ENCODE results near the gene ITGBL1. TPM values are rescaled to one million over a fixed set of nuclear protein-coding genes. Genes with fewer than 3 reads are reported as not detected.

ITGBL1 gene
- total and polyA plus RNA-seq, 5 donors: 5.8 to 11.2 (median 7.4) TPM

- no peak for DNase-seq
- H3K27me3 ChIP-seq (ENCODE audit: control insufficient read depth, insufficient read depth): no peaks in the 10 kb centered on the region
- intact Hi-C loops (cut with DNase I): no loop called here
- 73% methylated on average over 1 of the region's 1 CpG for WGBS
- no peaks in the 10 kb centered on the region for H3K9me3 ChIP-seq (ENCODE audit: control insufficient read depth, low read length)
- H3K4me3 ChIP-seq (ENCODE audit: low read length): no peak overlapping the region
- peaks cover 3% of the 10 kb centered on the region for H3K4me1 ChIP-seq (ENCODE audit: control insufficient read depth, insufficient read depth, low read length)
- no peak overlapping the region for H3K27ac ChIP-seq (ENCODE audit: low read length)
- ATAC-seq: peak; percentile 48 to 86
Observed at GRCh38 chr13:101486708-101487437, 34.4 kb downstream of the ITGBL1 start.

- intact Hi-C loops (cut with DNase I): no loop called here
- ATAC-seq (no peak), DNase-seq (no peak)
- H3K27ac ChIP-seq (ENCODE audit: low read length): peak overlapping the region; percentile 81
- no peaks in the 10 kb centered on the region for H3K9me3 ChIP-seq (ENCODE audit: control insufficient read depth, low read length)
- no peaks in the 10 kb centered on the region for H3K27me3 ChIP-seq (ENCODE audit: control insufficient read depth, insufficient read depth)
- H3K4me3 ChIP-seq (ENCODE audit: low read length): no peak overlapping the region
- 88% methylated on average over 4 of the region's 4 CpGs for WGBS
- H3K4me1 ChIP-seq (ENCODE audit: control insufficient read depth, insufficient read depth, low read length): peaks cover 3% of the 10 kb centered on the region
Observed at GRCh38 chr13:101487438-101487830, 35.0 kb downstream of the ITGBL1 start.

- H3K4me3 ChIP-seq (ENCODE audit: low read length): no peak overlapping the region
- H3K4me1 ChIP-seq (ENCODE audit: control insufficient read depth, insufficient read depth, low read length): peaks cover 3% of the 10 kb centered on the region
- no peak overlapping the region for H3K27ac ChIP-seq (ENCODE audit: low read length)
- H3K9me3 ChIP-seq (ENCODE audit: control insufficient read depth, low read length): no peaks in the 10 kb centered on the region
- DNase-seq (peak in 1 of 3 donors; percentile 25), ATAC-seq (no peak)
- no peaks in the 10 kb centered on the region for H3K27me3 ChIP-seq (ENCODE audit: control insufficient read depth, insufficient read depth)
- intact Hi-C loops (cut with DNase I): no loop called here
- 86% methylated on average over 1 of the region's 1 CpG for WGBS
Observed at GRCh38 chr13:101488734-101489133, 36.3 kb downstream of the ITGBL1 start.

- Histone ChIP-seq H3K4me1 (ENCODE audit: control insufficient read depth, insufficient read depth, low read length) (peaks cover 3% of the 10 kb centered on the region), H3K9me3 (ENCODE audit: control insufficient read depth, low read length) (no peaks in the 10 kb centered on the region), H3K27ac (ENCODE audit: low read length) (peak overlapping the region; percentile 52), H3K4me3 (ENCODE audit: low read length) (no peak overlapping the region), H3K27me3 (ENCODE audit: control insufficient read depth, insufficient read depth) (no peaks in the 10 kb centered on the region)
- DNase-seq: no peak
- 72% methylated on average over 3 of the region's 3 CpGs for WGBS
- intact Hi-C loops (cut with DNase I): no loop called here
- ATAC-seq: no peak
Observed at GRCh38 chr13:101489643-101490405, 37.3 kb downstream of the ITGBL1 start.

GRCh38 chr13:101490406-101491015, 38.0 kb downstream of the ITGBL1 start:
- Histone ChIP-seq H3K4me3 (ENCODE audit: low read length) (no peak overlapping the region), H3K4me1 (ENCODE audit: control insufficient read depth, insufficient read depth, low read length) (peaks cover 3% of the 10 kb centered on the region), H3K9me3 (ENCODE audit: control insufficient read depth, low read length) (no peaks in the 10 kb centered on the region), H3K27ac (ENCODE audit: low read length) (no peak overlapping the region), H3K27me3 (ENCODE audit: control insufficient read depth, insufficient read depth) (no peaks in the 10 kb centered on the region)
- DNase-seq: no peak
- no peak for ATAC-seq
- intact Hi-C loops (cut with DNase I): no loop called here

- Histone ChIP-seq H3K27ac (ENCODE audit: low read length) (no peak overlapping the region), H3K27me3 (ENCODE audit: control insufficient read depth, insufficient read depth) (no peaks in the 10 kb centered on the region), H3K4me1 (ENCODE audit: control insufficient read depth, insufficient read depth, low read length) (peaks cover 3% of the 10 kb centered on the region), H3K4me3 (ENCODE audit: low read length) (no peak overlapping the region), H3K9me3 (ENCODE audit: control insufficient read depth, low read length) (no peaks in the 10 kb centered on the region)
- 82% methylated on average over 3 of the region's 3 CpGs for WGBS
- DNase-seq (no peak), ATAC-seq (no peak)
- intact Hi-C loops (cut with DNase I): no loop called here
Observed at GRCh38 chr13:101492251-101492910, 39.9 kb downstream of the ITGBL1 start.

GRCh38 chr13:101493541-101493940, 41.1 kb downstream of the ITGBL1 start:
- 60% methylated on average over 3 of the region's 3 CpGs for WGBS
- Histone ChIP-seq H3K27ac (ENCODE audit: low read length) (no peak overlapping the region), H3K4me3 (ENCODE audit: low read length) (no peak overlapping the region), H3K27me3 (ENCODE audit: control insufficient read depth, insufficient read depth) (no peaks in the 10 kb centered on the region), H3K9me3 (ENCODE audit: control insufficient read depth, low read length) (no peaks in the 10 kb centered on the region), H3K4me1 (ENCODE audit: control insufficient read depth, insufficient read depth, low read length) (no peaks in the 10 kb centered on the region)
- ATAC-seq: no peak
- intact Hi-C loops (cut with DNase I): no loop called here
- DNase-seq: no peak

GRCh38 chr13:101499406-101499805, 46.9 kb downstream of the ITGBL1 start:
- ATAC-seq (no peak), DNase-seq (no peak)
- H3K27me3 ChIP-seq (ENCODE audit: control insufficient read depth, insufficient read depth): no peaks in the 10 kb centered on the region
- H3K4me1 ChIP-seq (ENCODE audit: control insufficient read depth, insufficient read depth, low read length): peaks cover 2% of the 10 kb centered on the region
- WGBS: 91% methylated on average over 2 of the region's 2 CpGs
- no peak overlapping the region for H3K27ac ChIP-seq (ENCODE audit: low read length)
- no peak overlapping the region for H3K4me3 ChIP-seq (ENCODE audit: low read length)
- intact Hi-C loops (cut with DNase I): no loop called here
- H3K9me3 ChIP-seq (ENCODE audit: control insufficient read depth, low read length): no peaks in the 10 kb centered on the region

- no peaks in the 10 kb centered on the region for H3K9me3 ChIP-seq (ENCODE audit: control insufficient read depth, low read length)
- 63% methylated on average over 2 of the region's 2 CpGs for WGBS
- no peaks in the 10 kb centered on the region for H3K27me3 ChIP-seq (ENCODE audit: control insufficient read depth, insufficient read depth)
- no peak overlapping the region for H3K4me3 ChIP-seq (ENCODE audit: low read length)
- peaks cover 2% of the 10 kb centered on the region for H3K4me1 ChIP-seq (ENCODE audit: control insufficient read depth, insufficient read depth, low read length)
- H3K27ac ChIP-seq (ENCODE audit: low read length): no peak overlapping the region
- no peak for ATAC-seq
- intact Hi-C loops (cut with DNase I): loop anchor here in 1 of 4 donors (10.0 kb wide), 1 partner anchor 252 kb away; no protein-coding TSS in a partner anchor
- DNase-seq: no peak
Observed at GRCh38 chr13:101502618-101503017, 50.1 kb downstream of the ITGBL1 start.

GRCh38 chr13:101511161-101511560, 58.7 kb downstream of the ITGBL1 start:
- ATAC-seq (no peak), DNase-seq (no peak)
- Histone ChIP-seq H3K9me3 (ENCODE audit: control insufficient read depth, low read length) (no peaks in the 10 kb centered on the region), H3K4me3 (ENCODE audit: low read length) (no peak overlapping the region), H3K27ac (ENCODE audit: low read length) (no peak overlapping the region), H3K27me3 (ENCODE audit: control insufficient read depth, insufficient read depth) (no peaks in the 10 kb centered on the region), H3K4me1 (ENCODE audit: control insufficient read depth, insufficient read depth, low read length) (no peaks in the 10 kb centered on the region)
- intact Hi-C loops (cut with DNase I): no loop called here

GRCh38 chr13:101511766-101512165, 59.3 kb downstream of the ITGBL1 start:
- no peak overlapping the region for H3K4me3 ChIP-seq (ENCODE audit: low read length)
- H3K27me3 ChIP-seq (ENCODE audit: control insufficient read depth, insufficient read depth): no peaks in the 10 kb centered on the region
- intact Hi-C loops (cut with DNase I): no loop called here
- ATAC-seq (no peak), DNase-seq (no peak)
- no peaks in the 10 kb centered on the region for H3K4me1 ChIP-seq (ENCODE audit: control insufficient read depth, insufficient read depth, low read length)
- no peaks in the 10 kb centered on the region for H3K9me3 ChIP-seq (ENCODE audit: control insufficient read depth, low read length)
- H3K27ac ChIP-seq (ENCODE audit: low read length): no peak overlapping the region
- 75% methylated on average over 2 of the region's 2 CpGs for WGBS

Data from right cardiac atrium (tissue), 5 donors.